Measurements from ENCODE around the gene IER2. TPM values are rescaled to one million over a fixed set of nuclear protein-coding genes. Genes with fewer than 3 reads are reported as not detected.
"Not testable (repeated sequence)": the region's sequence is repeated elsewhere in the genome, so short reads cannot be mapped to it uniquely, and the experiment has no call there.

IER2 gene
- polyA plus RNA-seq, 1 donor = 75.7 TPM

DNA sequence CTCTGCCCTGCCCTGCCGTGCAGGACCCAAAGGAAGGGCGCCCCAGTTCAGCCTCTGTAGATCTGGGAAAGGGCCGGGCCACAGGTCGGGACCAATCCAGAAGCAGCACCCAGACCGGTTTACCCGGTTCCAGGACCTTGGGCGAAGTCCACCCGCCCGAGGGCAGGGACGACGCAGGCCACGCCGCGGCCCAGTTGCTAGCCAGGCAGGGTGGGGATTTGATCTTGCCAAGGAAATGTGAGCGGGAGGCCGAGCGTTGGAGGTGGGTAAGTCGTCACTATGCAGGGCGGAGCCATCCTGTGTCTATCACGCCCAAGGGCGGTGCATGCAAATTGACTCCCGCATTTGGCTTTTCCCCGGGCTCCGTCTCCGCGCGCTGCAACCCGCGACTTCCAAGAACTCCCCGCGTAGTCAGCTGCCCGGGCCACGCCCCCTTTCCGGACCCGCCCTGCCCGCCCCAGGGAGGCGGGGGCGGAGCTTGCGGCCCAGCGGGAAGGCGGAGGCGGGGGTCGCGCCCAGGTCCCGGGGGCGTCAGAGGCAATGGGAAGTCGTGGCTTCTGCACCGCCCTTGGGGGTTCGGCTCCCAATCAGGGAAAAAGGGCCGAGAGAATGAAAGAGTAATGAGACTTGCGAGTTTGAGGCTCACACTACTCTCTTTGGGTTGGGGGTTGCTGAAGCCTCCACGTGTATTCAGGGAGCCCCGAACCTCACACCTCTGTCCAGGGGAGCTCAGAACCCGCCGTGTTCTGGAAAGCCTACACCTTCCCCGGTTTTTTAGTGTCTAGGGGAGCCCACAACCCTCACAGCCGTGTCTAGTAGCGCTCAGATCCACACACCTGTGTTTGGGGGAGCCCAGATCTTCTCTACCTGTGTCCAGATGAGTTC, 12.8 kb downstream of the IER2 start:
- DNase-seq = peak; percentile 97

- DNase-seq = peak; percentile 82
These were observed 13.6 kb downstream of the IER2 start for GRCh38 chr19:13163609-13164342.

GRCh38 chr19:13164343-13165161, 14.3 kb downstream of the IER2 start:
- peak; percentile 88 for DNase-seq

GRCh38 chr19:13165162-13165997, 15.2 kb downstream of the IER2 start:
- no peak for DNase-seq

DNA sequence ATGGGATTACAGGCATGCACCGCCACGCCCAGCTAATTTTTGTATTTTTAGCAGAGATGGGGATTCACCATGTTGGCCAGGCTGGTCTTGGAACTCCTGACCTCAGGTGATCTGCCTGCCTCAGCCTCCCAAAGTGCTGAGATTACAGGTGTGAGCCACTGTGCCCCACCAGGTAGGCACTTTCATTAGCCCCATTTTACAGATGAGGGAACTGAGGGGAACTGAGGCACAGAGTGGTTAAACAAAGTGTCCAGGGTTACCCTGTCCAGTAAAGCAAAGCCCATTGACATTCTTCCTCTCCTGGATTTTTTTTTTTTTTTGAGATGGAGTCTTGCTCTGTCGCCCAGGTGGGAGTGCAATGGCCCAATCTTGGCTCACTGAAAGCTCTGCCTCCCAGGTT, 15.9 kb downstream of the IER2 start:
- not testable (repeated sequence) for DNase-seq

GRCh38 chr19:13169769-13170168, 19.6 kb downstream of the IER2 start:
- no peak for DNase-seq

DNA sequence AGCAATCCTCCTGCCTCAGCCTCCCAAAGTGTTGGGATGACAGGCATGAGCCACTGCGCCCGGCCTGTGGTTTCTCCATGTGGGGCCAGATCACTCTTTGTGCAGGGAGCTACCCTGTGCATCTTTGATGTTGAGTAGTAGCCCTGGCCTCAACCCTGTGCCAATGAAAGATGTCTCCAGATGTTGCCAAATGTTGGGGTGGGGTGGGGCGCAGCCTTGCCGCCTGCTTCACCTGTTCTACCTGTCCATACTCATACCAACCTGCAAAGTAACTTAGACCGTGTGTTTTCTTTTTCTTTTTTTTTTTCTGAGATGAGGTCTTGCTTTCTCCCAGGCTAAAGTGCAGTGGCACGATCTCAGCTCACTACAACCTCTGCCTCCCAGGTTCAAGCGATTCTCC, 20.9 kb downstream of the IER2 start:
- no peak for DNase-seq

GRCh38 chr19:13172346-13173138, 22.3 kb downstream of the IER2 start:
- DNase-seq = no peak

- DNase-seq = no peak
These were observed 23.0 kb downstream of the IER2 start for GRCh38 chr19:13173139-13173737.

DNA sequence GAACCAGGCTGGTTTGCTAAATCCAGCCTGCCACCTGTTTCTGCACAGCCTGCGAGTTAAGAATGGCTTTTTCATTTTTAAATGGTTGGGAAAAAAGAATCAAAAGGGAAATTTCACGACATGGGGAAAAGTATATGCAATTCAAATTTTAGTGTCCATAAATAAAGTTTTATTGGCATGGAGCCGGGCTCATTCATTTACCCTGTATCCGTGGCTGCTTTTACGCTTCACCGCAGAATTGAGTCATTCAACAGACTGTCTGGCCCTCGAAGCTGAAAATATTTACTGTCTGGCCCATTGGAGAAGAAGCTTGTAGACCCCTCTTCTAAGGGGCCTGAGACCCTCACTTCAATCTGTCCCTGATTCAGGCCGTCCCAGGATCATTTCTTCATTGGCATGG, 26.1 kb downstream of the IER2 start:
- DNase-seq = no peak

- DNase-seq = not testable (repeated sequence)
These were observed 27.4 kb downstream of the IER2 start for GRCh38 chr19:13177584-13177983.

GRCh38 chr19:13178291-13178690, 28.1 kb downstream of the IER2 start:
- not testable (repeated sequence) for DNase-seq

DNA sequence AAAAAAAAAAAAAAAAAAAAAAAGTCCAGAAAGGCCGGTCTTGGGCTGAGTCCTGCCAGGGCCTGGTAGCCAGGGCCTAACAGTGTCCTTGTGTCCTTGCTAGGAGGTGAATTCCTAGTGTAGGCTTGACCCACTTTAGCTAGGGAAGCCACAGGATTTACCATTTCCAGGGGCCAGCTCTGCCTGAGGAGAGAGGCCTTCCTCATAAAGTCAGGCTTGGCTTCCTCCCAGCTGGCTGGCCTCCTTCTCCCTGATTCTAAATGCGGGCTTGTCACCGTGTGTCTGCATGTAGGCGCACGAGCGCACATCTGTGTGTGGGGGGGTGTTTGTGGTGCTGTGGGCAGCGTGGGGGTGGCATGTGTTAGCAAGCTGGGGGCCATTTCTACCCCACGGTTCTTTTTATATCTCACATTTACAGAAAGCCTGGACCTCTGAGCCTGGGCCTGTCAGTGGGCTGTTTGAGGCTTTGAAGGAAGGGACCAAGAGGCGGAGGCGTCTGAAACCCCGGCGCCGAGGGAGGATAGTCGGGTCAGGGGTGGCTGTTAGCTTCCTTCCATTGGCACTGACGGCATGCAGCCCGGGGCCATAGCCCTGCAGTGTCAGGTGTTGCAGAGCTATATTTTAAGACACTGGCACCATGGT, 31.7 kb downstream of the IER2 start:
- DNase-seq = peak; percentile 49

DNA sequence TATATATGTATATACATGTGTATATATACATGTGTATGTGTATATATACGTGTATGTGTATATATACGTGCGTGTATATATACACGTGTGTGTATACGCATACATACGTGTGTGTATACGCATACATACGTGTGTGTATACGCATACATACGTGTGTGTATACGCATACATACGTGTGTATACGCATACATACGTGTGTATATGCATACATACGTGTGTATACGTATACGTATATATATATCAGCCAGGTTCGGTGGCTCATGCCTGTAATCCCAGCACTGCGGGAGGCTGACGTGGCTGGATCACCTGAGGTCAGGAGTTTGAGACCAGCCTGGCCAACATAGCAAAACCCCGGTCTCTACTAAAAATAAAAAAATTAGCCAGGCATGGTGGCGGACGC, 34.7 kb downstream of the IER2 start:
- DNase-seq = not testable (repeated sequence)

GRCh38 chr19:13185763-13186657, 35.8 kb downstream of the IER2 start:
- DNase-seq = not testable (repeated sequence)

- not testable (repeated sequence) for DNase-seq
These were observed 36.5 kb downstream of the IER2 start for GRCh38 chr19:13186688-13187087.

- no peak for DNase-seq
These were observed 37.2 kb downstream of the IER2 start for GRCh38 chr19:13187419-13187818.

GRCh38 chr19:13189600-13189999, 39.4 kb downstream of the IER2 start:
- DNase-seq = no peak

Measured in left kidney (tissue), 2 donors.